ENCODE results near the gene PPP1R16B. TPM values are rescaled to one million over a fixed set of nuclear protein-coding genes. Genes with fewer than 3 reads are reported as not detected.

PPP1R16B gene
- total RNA-seq, 1 donor, result not detected

GRCh38 chr20:38889792-38890496 lies 84.4 kb downstream of the PPP1R16B start:
- H4K20me1 ChIP-seq (ENCODE audit: insufficient read depth, low read length), result no peaks in the 10 kb centered on the region
- no peaks in the 10 kb centered on the region for H3K36me3 ChIP-seq (ENCODE audit: insufficient read depth, low read length)
- no peaks in the 10 kb centered on the region for H3K4me1 ChIP-seq (ENCODE audit: insufficient read depth, low read length)

GRCh38 chr20:38890497-38890818 lies 85.0 kb downstream of the PPP1R16B start:
- DNase-seq (ENCODE audit: insufficient read length, low spot score, missing footprints), result no peak
- H3K4me1 ChIP-seq (ENCODE audit: insufficient read depth, low read length), result no peaks in the 10 kb centered on the region
- no peaks in the 10 kb centered on the region for H3K9me3 ChIP-seq (ENCODE audit: low read depth, low read length)
- H3K4me3 ChIP-seq (ENCODE audit: insufficient read depth, low read length), result no peak overlapping the region
- no peak overlapping the region for H3K27ac ChIP-seq (ENCODE audit: low read depth, low read length)
- TF ChIP-seq CTCF (IDR thresholded peaks at IDR 0.05; ENCODE audit: extremely low read depth, low read depth, low read length), result no peak
- H3K4me2 ChIP-seq (ENCODE audit: insufficient read depth, low read length), result no peak overlapping the region
- no peak overlapping the region for H2AFZ ChIP-seq (ENCODE audit: low read length)
- no peaks in the 10 kb centered on the region for H3K79me2 ChIP-seq (ENCODE audit: insufficient read depth, low read length)
- no peaks in the 10 kb centered on the region for H4K20me1 ChIP-seq (ENCODE audit: insufficient read depth, low read length)
- no peaks in the 10 kb centered on the region for H3K36me3 ChIP-seq (ENCODE audit: insufficient read depth, low read length)
- H3K27me3 ChIP-seq (ENCODE audit: insufficient read depth, low read length), result peaks cover 17% of the 10 kb centered on the region

More at GRCh38 chr20:38889792-38890496, 84.4 kb downstream of the PPP1R16B start:
- no peak overlapping the region for H3K27ac ChIP-seq (ENCODE audit: low read depth, low read length)
- H3K4me3 ChIP-seq (ENCODE audit: insufficient read depth, low read length), result no peak overlapping the region
- TF ChIP-seq CTCF (IDR thresholded peaks at IDR 0.05; ENCODE audit: extremely low read depth, low read depth, low read length), result no peak
- no peaks in the 10 kb centered on the region for H3K9me3 ChIP-seq (ENCODE audit: low read depth, low read length)
- no peak overlapping the region for H3K4me2 ChIP-seq (ENCODE audit: insufficient read depth, low read length)
- peaks cover 17% of the 10 kb centered on the region for H3K27me3 ChIP-seq (ENCODE audit: insufficient read depth, low read length)
- no peaks in the 10 kb centered on the region for H3K79me2 ChIP-seq (ENCODE audit: insufficient read depth, low read length)
- no peak overlapping the region for H2AFZ ChIP-seq (ENCODE audit: low read length)
- DNase-seq (ENCODE audit: insufficient read length, low spot score, missing footprints), result no peak

GRCh38 chr20:38892091-38892981 lies 86.8 kb downstream of the PPP1R16B start:
- no peaks in the 10 kb centered on the region for H3K79me2 ChIP-seq (ENCODE audit: insufficient read depth, low read length)
- H3K9me3 ChIP-seq (ENCODE audit: low read depth, low read length), result no peaks in the 10 kb centered on the region
- TF ChIP-seq CTCF (IDR thresholded peaks at IDR 0.05; ENCODE audit: extremely low read depth, low read depth, low read length), result no peak
- no peaks in the 10 kb centered on the region for H3K36me3 ChIP-seq (ENCODE audit: insufficient read depth, low read length)
- no peak overlapping the region for H2AFZ ChIP-seq (ENCODE audit: low read length)
- DNase-seq (ENCODE audit: insufficient read length, low spot score, missing footprints), result no peak
- peaks cover 20% of the 10 kb centered on the region for H3K27me3 ChIP-seq (ENCODE audit: insufficient read depth, low read length)
- H4K20me1 ChIP-seq (ENCODE audit: insufficient read depth, low read length), result no peaks in the 10 kb centered on the region
- H3K4me1 ChIP-seq (ENCODE audit: insufficient read depth, low read length), result no peaks in the 10 kb centered on the region
- H3K27ac ChIP-seq (ENCODE audit: low read depth, low read length), result no peak overlapping the region
- no peak overlapping the region for H3K4me2 ChIP-seq (ENCODE audit: insufficient read depth, low read length)
- no peak overlapping the region for H3K4me3 ChIP-seq (ENCODE audit: insufficient read depth, low read length)

GRCh38 chr20:38893056-38893564 lies 87.6 kb downstream of the PPP1R16B start:
- no peaks in the 10 kb centered on the region for H3K4me1 ChIP-seq (ENCODE audit: insufficient read depth, low read length)
- H3K4me2 ChIP-seq (ENCODE audit: insufficient read depth, low read length), result no peak overlapping the region
- TF ChIP-seq CTCF (IDR thresholded peaks at IDR 0.05; ENCODE audit: extremely low read depth, low read depth, low read length), result no peak
- no peaks in the 10 kb centered on the region for H4K20me1 ChIP-seq (ENCODE audit: insufficient read depth, low read length)
- no peak overlapping the region for H3K27ac ChIP-seq (ENCODE audit: low read depth, low read length)
- H3K27me3 ChIP-seq (ENCODE audit: insufficient read depth, low read length), result peaks cover 26% of the 10 kb centered on the region
- no peaks in the 10 kb centered on the region for H3K79me2 ChIP-seq (ENCODE audit: insufficient read depth, low read length)
- H3K36me3 ChIP-seq (ENCODE audit: insufficient read depth, low read length), result no peaks in the 10 kb centered on the region
- no peak overlapping the region for H3K4me3 ChIP-seq (ENCODE audit: insufficient read depth, low read length)
- peak; percentile 56 for DNase-seq (ENCODE audit: insufficient read length, low spot score, missing footprints)
- H3K9me3 ChIP-seq (ENCODE audit: low read depth, low read length), result no peaks in the 10 kb centered on the region
- no peak overlapping the region for H2AFZ ChIP-seq (ENCODE audit: low read length)

All from osteoblast (primary cell).